ENCODE results near the gene AFAP1. TPM values are rescaled to one million over a fixed set of nuclear protein-coding genes. Genes with fewer than 3 reads are reported as not detected.

Gene AFAP1
- total RNA-seq, 1 donor from 2014 or later = 27.8 TPM

DNA sequence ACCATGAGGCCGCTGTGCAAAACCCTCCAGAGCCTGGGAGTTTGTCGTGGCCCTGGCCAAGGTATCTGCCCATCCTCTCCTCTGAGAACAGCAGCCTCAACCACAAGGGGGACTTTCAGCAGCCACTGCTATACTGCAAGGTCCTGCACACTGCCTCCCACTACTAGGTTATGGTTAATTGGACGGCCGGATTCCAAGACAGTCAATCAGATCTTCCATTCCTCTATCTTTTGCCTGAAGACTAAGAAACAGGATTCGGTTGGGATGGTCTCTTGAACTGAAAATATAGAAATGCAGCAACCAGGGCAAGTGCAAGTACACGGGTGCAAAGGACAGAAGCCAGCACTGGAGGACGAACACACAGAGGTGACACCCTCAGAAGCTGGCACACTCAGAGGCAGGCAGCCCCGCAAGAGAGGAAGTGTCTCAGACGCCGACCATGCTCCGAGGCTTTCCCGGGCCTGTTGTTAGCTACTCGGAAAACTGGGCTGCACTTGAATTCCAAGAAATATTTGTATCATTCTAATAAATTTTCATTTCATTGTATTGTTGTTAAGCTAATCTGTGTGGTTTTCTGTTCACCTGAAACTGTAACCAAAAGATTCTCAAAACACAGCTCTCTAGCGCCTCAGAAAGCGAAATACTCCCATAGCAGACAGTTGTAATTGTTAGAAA lies 63.3 kb downstream of the AFAP1 start:
- peak; percentile 21 for DNase-seq (ENCODE audit: low spot score)
- peaks cover 7% of the 10 kb centered on the region for H3K36me3 Mint-ChIP-seq (ENCODE audit: low read depth, unreplicated experiment)
- peaks cover 10% of the 10 kb centered on the region for H3K27me3 Mint-ChIP-seq (ENCODE audit: unreplicated experiment)
- H3K9me3 Mint-ChIP-seq (ENCODE audit: unreplicated experiment) = no peaks in the 10 kb centered on the region
- H3K4me1 Mint-ChIP-seq (ENCODE audit: unreplicated experiment) = peaks cover 41% of the 10 kb centered on the region
- no peak overlapping the region for H3K4me3 Mint-ChIP-seq (ENCODE audit: unreplicated experiment)
- H3K27ac Mint-ChIP-seq (ENCODE audit: unreplicated experiment) = peak overlapping the region; percentile 49
- TF ChIP-seq, protein P1, sequence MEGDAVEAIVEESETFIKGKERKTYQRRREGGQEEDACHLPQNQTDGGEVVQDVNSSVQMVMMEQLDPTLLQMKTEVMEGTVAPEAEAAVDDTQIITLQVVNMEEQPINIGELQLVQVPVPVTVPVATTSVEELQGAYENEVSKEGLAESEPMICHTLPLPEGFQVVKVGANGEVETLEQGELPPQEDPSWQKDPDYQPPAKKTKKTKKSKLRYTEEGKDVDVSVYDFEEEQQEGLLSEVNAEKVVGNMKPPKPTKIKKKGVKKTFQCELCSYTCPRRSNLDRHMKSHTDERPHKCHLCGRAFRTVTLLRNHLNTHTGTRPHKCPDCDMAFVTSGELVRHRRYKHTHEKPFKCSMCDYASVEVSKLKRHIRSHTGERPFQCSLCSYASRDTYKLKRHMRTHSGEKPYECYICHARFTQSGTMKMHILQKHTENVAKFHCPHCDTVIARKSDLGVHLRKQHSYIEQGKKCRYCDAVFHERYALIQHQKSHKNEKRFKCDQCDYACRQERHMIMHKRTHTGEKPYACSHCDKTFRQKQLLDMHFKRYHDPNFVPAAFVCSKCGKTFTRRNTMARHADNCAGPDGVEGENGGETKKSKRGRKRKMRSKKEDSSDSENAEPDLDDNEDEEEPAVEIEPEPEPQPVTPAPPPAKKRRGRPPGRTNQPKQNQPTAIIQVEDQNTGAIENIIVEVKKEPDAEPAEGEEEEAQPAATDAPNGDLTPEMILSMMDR (IDR thresholded peaks at IDR 0.05; ENCODE audit: unreplicated experiment) = no peak

DNA sequence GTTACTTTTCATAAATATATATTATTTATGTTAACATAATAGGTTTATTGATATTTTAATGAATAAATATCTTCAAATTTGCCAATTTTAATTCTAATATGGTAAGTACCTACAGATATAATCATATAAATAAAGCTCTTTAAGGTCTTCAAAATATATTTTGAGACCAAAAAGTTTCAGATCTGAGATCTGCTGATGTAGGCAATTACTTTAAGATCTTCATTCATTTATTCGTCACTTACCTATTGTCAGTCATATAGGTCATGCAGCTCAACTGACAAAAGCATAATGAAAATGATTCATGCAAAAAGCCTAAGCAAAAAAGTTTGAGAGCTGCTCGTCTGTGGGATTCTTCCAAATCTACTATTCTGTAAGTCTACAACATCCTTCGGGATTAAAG lies 64.8 kb downstream of the AFAP1 start:
- Mint-ChIP-seq H3K36me3 (ENCODE audit: low read depth, unreplicated experiment) (peaks cover 17% of the 10 kb centered on the region), H3K9me3 (ENCODE audit: unreplicated experiment) (no peaks in the 10 kb centered on the region), H3K4me1 (ENCODE audit: unreplicated experiment) (peaks cover 26% of the 10 kb centered on the region), H3K27me3 (ENCODE audit: unreplicated experiment) (peaks cover 2% of the 10 kb centered on the region), H3K27ac (ENCODE audit: unreplicated experiment) (no peak overlapping the region), H3K4me3 (ENCODE audit: unreplicated experiment) (no peak overlapping the region)
- TF ChIP-seq, protein P1 (IDR thresholded peaks at IDR 0.05; ENCODE audit: unreplicated experiment) = no peak
- no peak for DNase-seq (ENCODE audit: low spot score)

DNA sequence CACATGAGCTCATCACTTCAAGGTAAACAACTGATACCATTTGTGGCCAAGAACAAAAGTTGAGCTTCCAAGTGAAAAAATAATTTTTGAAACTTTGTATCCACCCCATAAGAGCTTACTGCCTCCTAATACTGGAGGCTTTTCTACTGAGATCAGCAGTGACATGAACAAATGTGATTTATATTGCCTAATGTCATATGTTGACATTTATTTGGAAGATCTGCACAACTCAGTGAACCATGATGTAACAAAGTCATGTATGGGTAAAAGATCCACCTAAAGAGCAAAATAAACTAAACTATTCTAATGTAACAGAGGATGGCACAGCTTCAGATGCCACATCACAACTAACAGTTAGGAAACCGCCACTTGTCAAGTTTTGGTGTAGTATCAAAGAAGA lies 65.8 kb downstream of the AFAP1 start:
- Mint-ChIP-seq H3K4me1 (ENCODE audit: unreplicated experiment) (peaks cover 16% of the 10 kb centered on the region), H3K36me3 (ENCODE audit: low read depth, unreplicated experiment) (peaks cover 24% of the 10 kb centered on the region), H3K4me3 (ENCODE audit: unreplicated experiment) (no peak overlapping the region), H3K27ac (ENCODE audit: unreplicated experiment) (no peak overlapping the region), H3K9me3 (ENCODE audit: unreplicated experiment) (no peaks in the 10 kb centered on the region), H3K27me3 (ENCODE audit: unreplicated experiment) (peaks cover 2% of the 10 kb centered on the region)
- DNase-seq (ENCODE audit: low spot score) = no peak
- TF ChIP-seq, protein P1 (IDR thresholded peaks at IDR 0.05; ENCODE audit: unreplicated experiment) = no peak

DNA sequence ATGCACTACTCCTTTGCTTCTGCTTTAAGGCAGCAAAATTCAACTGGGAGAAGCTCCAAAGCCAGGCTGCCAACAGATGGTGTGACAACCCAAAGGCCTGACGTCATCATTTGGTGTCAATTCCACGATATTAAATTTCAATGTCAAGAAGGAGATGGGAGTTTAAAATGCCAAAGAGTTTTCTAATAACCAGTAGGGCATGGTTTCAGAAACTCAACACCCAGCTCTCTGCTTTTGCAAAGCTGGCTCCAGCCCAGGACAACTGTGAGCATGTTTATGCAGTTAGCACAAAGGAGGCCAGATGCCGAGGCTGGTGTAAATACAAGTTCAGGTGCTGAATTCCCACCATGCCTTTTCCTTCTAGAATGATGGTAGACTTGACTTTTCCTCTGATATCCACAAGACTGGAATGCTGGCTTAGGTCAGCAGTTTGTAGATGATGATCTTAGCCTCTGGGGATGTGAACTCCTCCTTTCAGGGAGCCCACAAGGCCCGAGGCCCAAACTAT lies 67.3 kb downstream of the AFAP1 start:
- DNase-seq (ENCODE audit: low spot score) = no peak
- no peak overlapping the region for H3K27ac Mint-ChIP-seq (ENCODE audit: unreplicated experiment)
- peaks cover 10% of the 10 kb centered on the region for H3K4me1 Mint-ChIP-seq (ENCODE audit: unreplicated experiment)
- TF ChIP-seq, protein P1 (IDR thresholded peaks at IDR 0.05; ENCODE audit: unreplicated experiment) = no peak
- no peaks in the 10 kb centered on the region for H3K9me3 Mint-ChIP-seq (ENCODE audit: unreplicated experiment)
- H3K27me3 Mint-ChIP-seq (ENCODE audit: unreplicated experiment) = peaks cover 2% of the 10 kb centered on the region
- no peak overlapping the region for H3K4me3 Mint-ChIP-seq (ENCODE audit: unreplicated experiment)
- H3K36me3 Mint-ChIP-seq (ENCODE audit: low read depth, unreplicated experiment) = peaks cover 32% of the 10 kb centered on the region

DNA sequence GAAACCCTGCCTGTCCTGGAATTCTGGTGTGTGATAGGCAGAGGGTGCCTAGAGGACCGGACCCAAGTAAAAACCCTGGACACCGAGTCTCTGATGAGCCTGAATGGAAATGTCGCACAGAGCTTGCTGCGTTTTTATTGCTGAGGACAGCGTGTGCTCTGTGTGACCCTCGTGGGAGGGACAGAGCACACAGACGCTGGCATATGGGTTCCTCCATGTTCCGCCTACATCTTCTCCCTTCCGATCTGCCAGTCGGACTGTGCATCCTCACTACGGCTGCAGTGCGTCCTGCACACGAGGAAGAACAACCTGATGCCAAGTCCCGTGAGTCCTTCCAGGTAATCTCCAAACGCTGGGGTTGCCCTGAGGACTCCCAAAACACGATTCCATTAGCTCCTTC lies 68.3 kb downstream of the AFAP1 start:
- Mint-ChIP-seq H3K36me3 (ENCODE audit: low read depth, unreplicated experiment) (peaks cover 36% of the 10 kb centered on the region), H3K9me3 (ENCODE audit: unreplicated experiment) (no peaks in the 10 kb centered on the region), H3K4me1 (ENCODE audit: unreplicated experiment) (peaks cover 5% of the 10 kb centered on the region), H3K4me3 (ENCODE audit: unreplicated experiment) (peak overlapping the region; percentile 84), H3K27ac (ENCODE audit: unreplicated experiment) (no peak overlapping the region), H3K27me3 (ENCODE audit: unreplicated experiment) (peaks cover 1% of the 10 kb centered on the region)
- DNase-seq (ENCODE audit: low spot score) = no peak
- TF ChIP-seq, protein P1 (IDR thresholded peaks at IDR 0.05; ENCODE audit: unreplicated experiment) = no peak

Measured in endothelial cell (in vitro differentiated cells).